22Rv1 (cell line): ENCODE data around the gene COL25A1.
"Not testable (repeated sequence)": the region's sequence is repeated elsewhere in the genome, so short reads cannot be mapped to it uniquely, and the experiment has no call there.

Experiments
- H3K27ac ChIP-seq: fragments of 450-650 bp; 2 replicates; pipeline ENCODE4 v1.5.1; 2017
- ZFX ChIP-seq: fragments of 450-650 bp; IDR thresholded peaks from 2 replicates; pipeline ENCODE4 v1.6.1; 2017; ENCODE audit warnings: antibody characterized with exemption, borderline replicate concordance
- TF ChIP-seq, protein P1 (sequence below): fragments of 450-650 bp; IDR thresholded peaks from 2 replicates; pipeline ENCODE4 v1.5.1; 2017; ENCODE audit warnings: mild to moderate bottlenecking

The COL25A1 gene

DNA sequence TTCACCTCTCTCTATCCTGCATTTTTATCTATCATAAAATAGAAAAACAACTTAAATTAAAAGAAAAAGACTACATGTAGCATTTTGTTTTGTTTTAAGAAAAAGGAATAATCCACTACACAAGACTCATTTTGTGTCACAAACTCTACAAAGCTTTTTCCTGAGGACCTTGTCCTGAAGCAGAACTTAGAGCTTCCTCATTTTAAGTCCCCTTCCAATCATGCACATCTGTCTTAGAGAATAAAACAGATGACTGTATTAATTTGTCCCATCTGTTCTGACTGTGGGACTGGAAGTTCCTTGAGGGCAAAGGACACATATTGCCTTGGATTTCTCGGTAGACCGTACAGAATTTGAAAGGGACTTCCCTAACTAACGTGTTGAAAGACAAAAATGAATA, 218.5 kb downstream of the COL25A1 start:
- TF ChIP-seq, protein P1, sequence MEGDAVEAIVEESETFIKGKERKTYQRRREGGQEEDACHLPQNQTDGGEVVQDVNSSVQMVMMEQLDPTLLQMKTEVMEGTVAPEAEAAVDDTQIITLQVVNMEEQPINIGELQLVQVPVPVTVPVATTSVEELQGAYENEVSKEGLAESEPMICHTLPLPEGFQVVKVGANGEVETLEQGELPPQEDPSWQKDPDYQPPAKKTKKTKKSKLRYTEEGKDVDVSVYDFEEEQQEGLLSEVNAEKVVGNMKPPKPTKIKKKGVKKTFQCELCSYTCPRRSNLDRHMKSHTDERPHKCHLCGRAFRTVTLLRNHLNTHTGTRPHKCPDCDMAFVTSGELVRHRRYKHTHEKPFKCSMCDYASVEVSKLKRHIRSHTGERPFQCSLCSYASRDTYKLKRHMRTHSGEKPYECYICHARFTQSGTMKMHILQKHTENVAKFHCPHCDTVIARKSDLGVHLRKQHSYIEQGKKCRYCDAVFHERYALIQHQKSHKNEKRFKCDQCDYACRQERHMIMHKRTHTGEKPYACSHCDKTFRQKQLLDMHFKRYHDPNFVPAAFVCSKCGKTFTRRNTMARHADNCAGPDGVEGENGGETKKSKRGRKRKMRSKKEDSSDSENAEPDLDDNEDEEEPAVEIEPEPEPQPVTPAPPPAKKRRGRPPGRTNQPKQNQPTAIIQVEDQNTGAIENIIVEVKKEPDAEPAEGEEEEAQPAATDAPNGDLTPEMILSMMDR, result no peak
- TF ChIP-seq ZFX, result no peak

DNA sequence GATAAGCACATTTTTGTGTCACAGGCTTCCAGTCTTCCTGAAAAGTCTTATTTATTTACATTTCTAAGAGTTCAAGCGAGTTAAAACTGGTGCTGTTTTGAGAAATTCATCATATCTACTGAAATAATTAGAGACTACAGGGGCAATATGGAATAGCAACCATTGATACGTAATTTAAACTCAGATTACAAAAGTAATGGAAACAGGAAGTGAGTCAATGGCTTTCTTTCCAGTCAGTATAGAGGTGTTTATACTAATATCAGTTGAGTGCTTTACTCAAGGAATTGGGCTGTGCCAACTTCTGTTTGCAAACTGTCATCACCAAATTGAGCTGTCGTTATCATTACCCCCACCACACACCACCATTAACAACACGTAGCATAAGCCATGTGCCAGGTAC, 222.7 kb downstream of the COL25A1 start:
- TF ChIP-seq, protein P1, result no peak
- TF ChIP-seq ZFX, result no peak
- no peak overlapping the region for H3K27ac ChIP-seq

More for the DNA sequence above, 218.5 kb downstream of the COL25A1 start:
- H3K27ac ChIP-seq, result no peak overlapping the region

GRCh38 chr4:109079201-109079600, 223.3 kb downstream of the COL25A1 start:
- no peak overlapping the region for H3K27ac ChIP-seq
- TF ChIP-seq ZFX, result no peak
- TF ChIP-seq, protein P1, result no peak

GRCh38 chr4:109078724-109079123, 223.7 kb downstream of the COL25A1 start:
- no peak overlapping the region for H3K27ac ChIP-seq
- no peak for TF ChIP-seq ZFX
- TF ChIP-seq, protein P1, result no peak

- TF ChIP-seq, protein P1, result no peak
- no peak for TF ChIP-seq ZFX
- H3K27ac ChIP-seq, result no peak overlapping the region
Observed at GRCh38 chr4:109077505-109077904, 225.0 kb downstream of the COL25A1 start.

DNA sequence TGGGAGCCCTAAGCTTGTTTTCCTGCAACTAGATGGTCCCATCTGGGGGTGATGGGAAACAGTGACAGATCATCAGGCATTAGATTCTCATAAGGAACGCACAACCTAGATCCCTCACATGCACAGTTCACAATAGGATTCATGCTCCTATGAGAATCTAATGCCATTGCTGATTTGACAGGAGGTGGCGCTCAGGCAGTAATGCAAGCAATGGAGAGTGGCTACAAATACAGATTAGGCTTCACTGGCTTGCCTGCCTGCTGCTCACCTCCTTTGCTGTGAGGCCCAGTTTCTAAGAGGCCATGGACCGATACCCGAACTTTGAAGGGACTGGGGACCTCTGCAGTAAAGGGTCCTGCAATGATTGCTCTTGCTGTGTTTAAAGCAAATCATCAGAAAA, 225.7 kb downstream of the COL25A1 start:
- TF ChIP-seq, protein P1, result peak; percentile 42

DNA sequence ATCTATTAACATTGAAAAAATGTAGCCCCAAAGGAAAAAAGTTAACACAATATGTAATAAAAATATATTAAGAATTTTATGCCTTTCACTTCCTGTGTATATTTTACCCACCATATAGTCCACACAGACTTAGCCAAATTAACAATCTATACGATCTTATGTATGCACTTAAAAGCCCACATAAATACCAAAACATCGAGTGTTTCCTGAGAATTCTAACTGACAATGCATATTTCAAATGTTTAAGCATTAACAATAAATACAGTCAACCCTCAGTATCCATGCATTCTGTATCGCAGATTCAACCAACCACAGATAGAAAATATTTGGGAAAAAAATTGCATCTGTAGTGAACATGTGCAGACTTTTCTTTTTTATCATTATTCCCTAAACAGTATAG, 226.8 kb downstream of the COL25A1 start:
- H3K27ac ChIP-seq, result no peak overlapping the region
- TF ChIP-seq, protein P1, result no peak
- no peak for TF ChIP-seq ZFX

More for the DNA sequence above, 225.7 kb downstream of the COL25A1 start:
- H3K27ac ChIP-seq, result not testable (repeated sequence)
